A673 (cell line): ENCODE results near the gene DAPK3. TPM values are rescaled to one million over a fixed set of nuclear protein-coding genes. Genes with fewer than 3 reads are reported as not detected.
"Not testable (repeated sequence)": the region's sequence is repeated elsewhere in the genome, so short reads cannot be mapped to it uniquely, and the experiment has no call there.

Experiments
- BruUV-seq: library from RNA; stranded (reverse); fragments of 400-500 nt; replicated peaks from 2 replicates; lab custom pipeline; 2021; lab: Mats Ljungman, UMichigan
- CTCF ChIA-PET: fragments of 300-600 bp; sonication (Branson Sonifier 250); formaldehyde crosslinking; loops from one replicate; lab custom pipeline; 2022; ENCODE audit warnings: antibody characterized with exemption; lab: Charles Lee
- POLR2A ChIA-PET: fragments of 300-600 bp; sonication (Branson Sonifier 250); formaldehyde crosslinking; loops from one replicate; lab custom pipeline; 2022; ENCODE audit warnings: antibody characterized with exemption; ENCODE audit not compliant: low non-redundant PET; lab: Charles Lee
- DNase-seq: peaks from one replicate; pipeline ENCODE4 v3.0.0-alpha.2; 2015; ENCODE audit warnings: low spot score
- H3K27ac ChIP-seq: fragments of 200-600 bp; sonication (generic); 2 replicates; pipeline ENCODE4 v1.5.1; 2016; ENCODE audit warnings: mixed run types, low read depth, mild to moderate bottlenecking, mixed read lengths, antibody characterized with exemption, low read length; ENCODE audit not compliant: poor library complexity, severe bottlenecking
- H3K27me3 ChIP-seq: fragments of 200-600 bp; sonication (generic); replicated peaks from 2 replicates; pipeline ENCODE4 v1.6.1; 2017; ENCODE audit warnings: mixed run types, low read depth, mild to moderate bottlenecking, mixed read lengths, antibody characterized with exemption, low read length; ENCODE audit not compliant: insufficient read depth, poor library complexity
- H3K36me3 ChIP-seq: fragments of 200-600 bp; sonication (generic); 2 replicates; pipeline ENCODE4 v1.6.1; 2016; ENCODE audit warnings: mixed run types, mild to moderate bottlenecking, mixed read lengths, antibody characterized with exemption, low read length; ENCODE audit not compliant: insufficient read depth, poor library complexity, severe bottlenecking
- H3K4me1 ChIP-seq: fragments of 200-600 bp; sonication (generic); 2 replicates; pipeline ENCODE4 v1.6.1; 2017; ENCODE audit warnings: mixed run types, mild to moderate bottlenecking, mixed read lengths, antibody characterized with exemption, low read length; ENCODE audit not compliant: insufficient read depth, poor library complexity, severe bottlenecking
- H3K4me3 ChIP-seq: fragments of 200-600 bp; sonication (generic); 2 replicates; pipeline ENCODE4 v1.5.1; 2016; ENCODE audit warnings: low read depth, mixed run types, mild to moderate bottlenecking, mixed read lengths, low read length; ENCODE audit not compliant: poor library complexity, severe bottlenecking
- H3K9me3 ChIP-seq: fragments of 200-600 bp; sonication (generic); 2 replicates; pipeline ENCODE4 v1.6.1; 2016; ENCODE audit warnings: mixed run types, low read depth, mild to moderate bottlenecking, mixed read lengths, antibody characterized with exemption, low read length; ENCODE audit not compliant: poor library complexity, severe bottlenecking
- CTCF ChIP-seq: fragments of 300-800, 200-600 bp; sonication (generic); conservative IDR thresholded peaks from 2 replicates; pipeline ENCODE4 v1.5.1; 2017; ENCODE audit warnings: low read depth, mild to moderate bottlenecking, antibody characterized with exemption, low read length, moderate library complexity, mixed read lengths
- EZH2 ChIP-seq: fragments of 200-600 bp; sonication (generic); IDR thresholded peaks from 2 replicates; pipeline ENCODE4 v1.6.1; 2017; ENCODE audit warnings: borderline replicate concordance, low read depth, mild to moderate bottlenecking, mixed read lengths, antibody characterized with exemption, low read length; ENCODE audit not compliant: poor library complexity, severe bottlenecking
- intact Hi-C: fragments of 100-400 bp; cut with micrococcal nuclease; formaldehyde crosslinking; loops from one replicate; pipeline ENCODE4 v1.10.0; 2022; ENCODE audit not compliant: unreplicated experiment
- total RNA-seq: library from RNA; stranded (reverse); gene quantifications from 2 replicates; pipeline ENCODE4 v1.2.3, GENCODE V29; 2021

The DAPK3 gene
- total RNA-seq, 1 experiment from 2014 or later: 65.9 TPM

- ChIA-PET POLR2A (no interaction called here), CTCF (interaction anchor here (0.6 kb wide), 1 partner anchor 13 kb away, joined by 3 read pairs; no protein-coding TSS in a partner anchor)
- H3K27me3 ChIP-seq: no peaks in the 10 kb centered on the region
- no peaks in the 10 kb centered on the region for H3K9me3 ChIP-seq
- H3K27ac ChIP-seq: no peak overlapping the region
- TF ChIP-seq EZH2: no peak
- TF ChIP-seq CTCF: no peak
- no peaks in the 10 kb centered on the region for H3K4me1 ChIP-seq
- no peak overlapping the region for H3K4me3 ChIP-seq
- no TSS peak for BruUV-seq
- no peak for DNase-seq
- peaks cover 9% of the 10 kb centered on the region for H3K36me3 ChIP-seq
- intact Hi-C loops: no loop called here
Observed at GRCh38 chr19:3955688-3956087, 15.2 kb downstream of the DAPK3 start.

DNA sequence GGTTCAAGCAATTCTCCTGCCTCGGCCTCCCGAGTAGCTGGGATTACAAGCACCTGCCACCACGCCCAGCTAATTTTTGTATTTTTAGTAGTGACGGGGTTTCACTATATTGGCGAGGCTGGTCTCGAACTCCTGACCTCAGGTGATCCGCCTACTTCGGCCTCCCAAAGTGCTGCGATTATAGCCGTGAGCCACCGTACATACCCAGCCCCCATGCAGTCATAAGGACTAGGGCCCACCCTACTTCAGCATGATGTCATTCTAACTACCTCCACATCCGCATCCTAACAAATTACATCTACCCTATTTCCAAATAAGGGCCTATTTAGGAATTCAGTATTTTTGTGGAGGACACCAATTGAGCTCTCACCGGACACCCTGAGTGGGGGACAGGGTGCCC lies 15.6 kb downstream of the DAPK3 start:
- H3K36me3 ChIP-seq, H3K4me1 ChIP-seq, H3K27me3 ChIP-seq, intact Hi-C loops, POLR2A ChIA-PET, H3K4me3 ChIP-seq, DNase-seq, H3K27ac ChIP-seq, BruUV-seq, H3K9me3 ChIP-seq: not testable (repeated sequence)
- CTCF ChIA-PET: interaction anchor here (0.6 kb wide), 1 partner anchor 13 kb away, joined by 3 read pairs; no protein-coding TSS in a partner anchor

DNA sequence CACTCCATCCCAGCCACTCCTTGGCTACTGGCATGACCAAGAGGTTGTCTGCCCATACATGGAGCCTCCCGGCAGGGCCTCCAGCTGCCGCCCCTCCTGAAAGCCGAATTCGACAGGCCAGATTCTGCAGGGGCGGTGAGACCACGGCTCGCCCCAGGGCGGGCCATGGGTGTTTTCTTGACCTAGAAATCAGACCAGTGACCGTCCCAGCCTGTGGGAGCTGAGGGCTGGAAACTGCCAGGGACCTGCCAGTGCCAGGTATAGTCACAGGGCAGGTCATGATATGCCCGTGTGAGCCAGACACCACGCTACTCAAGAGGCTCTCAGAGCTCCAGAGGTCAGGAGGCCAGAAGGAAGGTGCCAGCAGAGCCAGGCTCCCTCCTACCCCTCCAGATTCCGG lies 16.8 kb downstream of the DAPK3 start:
- Histone ChIP-seq H3K27me3 (no peaks in the 10 kb centered on the region), H3K27ac (no peak overlapping the region), H3K4me1 (no peaks in the 10 kb centered on the region), H3K4me3 (no peak overlapping the region), H3K36me3 (peaks cover 6% of the 10 kb centered on the region), H3K9me3 (no peaks in the 10 kb centered on the region)
- DNase-seq: no peak
- CTCF ChIA-PET: interaction anchor here (0.5 kb wide), 1 partner anchor 66 kb away, joined by 3 read pairs; no protein-coding TSS in a partner anchor
- intact Hi-C loops: no loop called here
- no TSS peak for BruUV-seq
- POLR2A ChIA-PET: no interaction called here
- no peak for TF ChIP-seq EZH2
- no peak for TF ChIP-seq CTCF

- intact Hi-C loops, H3K4me1 ChIP-seq, H3K4me3 ChIP-seq, H3K36me3 ChIP-seq, CTCF ChIA-PET, H3K27me3 ChIP-seq, DNase-seq, H3K9me3 ChIP-seq, BruUV-seq, H3K27ac ChIP-seq, POLR2A ChIA-PET: not testable (repeated sequence)
Observed at GRCh38 chr19:3952755-3953276, 18.1 kb downstream of the DAPK3 start.
